Measurements from ENCODE around the gene CUBN. TPM values are rescaled to one million over a fixed set of nuclear protein-coding genes. Genes with fewer than 3 reads are reported as not detected.

The CUBN gene
- total and polyA plus RNA-seq, 2 of the 13 experiments (the other 11 are each of a cell fraction or from before 2014, with no cell fraction given): 0.27 to 0.32 TPM

DNA sequence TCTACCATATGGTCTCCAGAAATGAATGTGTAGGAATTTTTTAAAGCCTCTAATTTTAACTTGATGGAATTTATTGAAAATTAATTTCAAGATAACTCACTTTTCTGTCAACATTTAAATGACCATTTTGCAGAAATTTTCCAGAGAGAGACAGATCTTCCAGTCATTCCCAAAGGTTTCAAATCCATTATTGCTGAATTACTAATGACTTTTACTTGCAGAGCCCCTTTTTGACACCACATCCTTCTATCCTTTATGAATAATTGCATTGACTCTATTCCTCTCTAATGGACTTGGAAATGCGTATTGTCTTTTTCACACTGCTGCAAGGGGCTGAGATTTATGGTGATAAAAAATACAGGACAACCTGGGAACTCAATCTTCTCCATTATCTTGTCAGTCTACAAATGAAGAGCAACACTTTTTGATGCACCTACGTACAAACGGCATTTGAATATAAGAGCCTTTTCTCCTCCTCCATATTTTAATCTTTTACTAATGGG, 42.7 kb downstream of the CUBN start (continued):
- TF ChIP-seq, protein P1, sequence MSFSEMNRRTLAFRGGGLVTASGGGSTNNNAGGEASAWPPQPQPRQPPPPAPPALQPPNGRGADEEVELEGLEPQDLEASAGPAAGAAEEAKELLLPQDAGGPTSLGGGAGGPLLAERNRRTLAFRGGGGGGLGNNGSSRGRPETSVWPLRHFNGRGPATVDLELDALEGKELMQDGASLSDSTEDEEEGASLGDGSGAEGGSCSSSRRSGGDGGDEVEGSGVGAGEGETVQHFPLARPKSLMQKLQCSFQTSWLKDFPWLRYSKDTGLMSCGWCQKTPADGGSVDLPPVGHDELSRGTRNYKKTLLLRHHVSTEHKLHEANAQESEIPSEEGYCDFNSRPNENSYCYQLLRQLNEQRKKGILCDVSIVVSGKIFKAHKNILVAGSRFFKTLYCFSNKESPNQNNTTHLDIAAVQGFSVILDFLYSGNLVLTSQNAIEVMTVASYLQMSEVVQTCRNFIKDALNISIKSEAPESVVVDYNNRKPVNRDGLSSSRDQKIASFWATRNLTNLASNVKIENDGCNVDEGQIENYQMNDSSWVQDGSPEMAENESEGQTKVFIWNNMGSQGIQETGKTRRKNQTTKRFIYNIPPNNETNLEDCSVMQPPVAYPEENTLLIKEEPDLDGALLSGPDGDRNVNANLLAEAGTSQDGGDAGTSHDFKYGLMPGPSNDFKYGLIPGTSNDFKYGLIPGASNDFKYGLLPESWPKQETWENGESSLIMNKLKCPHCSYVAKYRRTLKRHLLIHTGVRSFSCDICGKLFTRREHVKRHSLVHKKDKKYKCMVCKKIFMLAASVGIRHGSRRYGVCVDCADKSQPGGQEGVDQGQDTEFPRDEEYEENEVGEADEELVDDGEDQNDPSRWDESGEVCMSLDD (CRISPR knock-in tag; IDR thresholded peaks at IDR 0.05; ENCODE audit: borderline replicate concordance): no peak
- TF ChIP-seq GFI1 (CRISPR knock-in tag; IDR thresholded peaks at IDR 0.05; ENCODE audit: borderline replicate concordance): no peak
- TF ChIP-seq, protein P2, sequence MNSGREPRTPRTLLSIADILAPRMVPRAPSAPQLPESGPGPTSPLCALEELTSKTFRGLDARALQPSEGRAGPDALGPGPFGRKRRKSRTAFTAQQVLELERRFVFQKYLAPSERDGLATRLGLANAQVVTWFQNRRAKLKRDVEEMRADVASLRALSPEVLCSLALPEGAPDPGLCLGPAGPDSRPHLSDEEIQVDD (CRISPR knock-in tag; IDR thresholded peaks at IDR 0.05; ENCODE audit: borderline replicate concordance): no peak

DNA sequence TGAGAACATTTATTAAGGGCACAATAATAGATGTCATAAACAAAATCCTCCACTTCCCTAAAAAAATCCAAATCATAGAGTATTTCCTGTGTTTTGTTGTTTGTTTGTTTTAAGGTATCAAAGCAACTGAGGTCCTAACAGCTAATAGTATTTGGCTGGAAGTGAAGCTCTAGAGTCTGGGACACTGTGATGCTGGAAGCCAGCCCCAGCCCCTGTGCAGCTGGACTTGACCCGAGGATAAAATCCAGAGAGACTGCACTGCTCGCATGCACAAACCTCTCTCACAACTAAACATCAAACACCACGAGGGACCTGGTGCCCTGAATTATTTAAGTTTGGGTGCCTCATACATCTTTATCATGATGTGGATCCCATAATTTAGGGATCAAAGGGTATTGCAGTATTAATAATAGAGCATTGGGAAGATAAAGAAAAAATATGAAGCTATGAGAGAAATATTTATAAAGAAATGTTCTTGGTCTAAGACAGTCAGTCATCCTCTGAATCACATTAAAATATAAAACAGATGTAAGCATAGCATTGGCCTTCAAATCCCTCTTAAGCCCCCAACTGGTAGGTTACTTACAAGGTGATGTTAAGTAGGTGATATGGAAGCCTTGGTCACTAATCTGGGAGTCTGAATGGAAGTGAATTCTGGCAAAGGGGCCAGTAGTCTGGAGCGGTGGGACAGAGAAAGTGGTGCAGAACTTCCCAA, 44.4 kb downstream of the CUBN start:
- ATAC-seq: no peak
- no peaks in the 10 kb centered on the region for H3K9me3 ChIP-seq (ENCODE audit: low read length)
- no peak overlapping the region for H3K4me3 ChIP-seq (replicated peaks in 1 of 3; ENCODE audit: insufficient read depth in 1 of 3, low read depth in 2 of 3, low read length in 3 of 3)
- TF ChIP-seq ZNF543 (CRISPR knock-in tag; IDR thresholded peaks at IDR 0.05): no peak
- TF ChIP-seq, protein P3, sequence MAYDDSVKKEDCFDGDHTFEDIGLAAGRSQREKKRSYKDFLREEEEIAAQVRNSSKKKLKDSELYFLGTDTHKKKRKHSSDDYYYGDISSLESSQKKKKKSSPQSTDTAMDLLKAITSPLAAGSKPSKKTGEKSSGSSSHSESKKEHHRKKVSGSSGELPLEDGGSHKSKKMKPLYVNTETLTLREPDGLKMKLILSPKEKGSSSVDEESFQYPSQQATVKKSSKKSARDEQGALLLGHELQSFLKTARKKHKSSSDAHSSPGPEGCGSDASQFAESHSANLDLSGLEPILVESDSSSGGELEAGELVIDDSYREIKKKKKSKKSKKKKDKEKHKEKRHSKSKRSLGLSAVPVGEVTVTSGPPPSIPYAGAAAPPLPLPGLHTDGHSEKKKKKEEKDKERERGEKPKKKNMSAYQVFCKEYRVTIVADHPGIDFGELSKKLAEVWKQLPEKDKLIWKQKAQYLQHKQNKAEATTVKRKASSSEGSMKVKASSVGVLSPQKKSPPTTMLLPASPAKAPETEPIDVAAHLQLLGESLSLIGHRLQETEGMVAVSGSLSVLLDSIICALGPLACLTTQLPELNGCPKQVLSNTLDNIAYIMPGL (CRISPR knock-in tag; IDR thresholded peaks at IDR 0.05; ENCODE audit: borderline replicate concordance in 1 of 2, low read depth in 1 of 2): no peak
- no peak for TF ChIP-seq STAT5B (CRISPR knock-in tag; IDR thresholded peaks at IDR 0.05)
- no peak for TF ChIP-seq RBFOX2 (IDR thresholded peaks at IDR 0.05; ENCODE audit: low read depth, low read length)
- no peak for TF ChIP-seq RELA (CRISPR knock-in tag; IDR thresholded peaks at IDR 0.05)
- no peak for TF ChIP-seq ISX (CRISPR knock-in tag; conservative IDR thresholded peaks at IDR 0.05)
- FAIRE-seq: no peak
- H3K4me2 ChIP-seq (ENCODE audit: low read depth, low read length): no peak overlapping the region
- intact Hi-C loops (cut with micrococcal nuclease; ENCODE audit: unreplicated experiment): no loop called here
- WGBS (ENCODE audit: low lambda C conversion rate): 57% methylated on average over 4 of the region's 4 CpGs
- in situ Hi-C loops (cut with HindIII; ENCODE audit: extremely low pct_ligation_motif_present, low pct_unique_long_range_greater_than_20kb): no loop called here
- DNase-seq (ENCODE audit: low spot score): no peak
- H3K36me3 ChIP-seq (replicated peaks in 1 of 2; ENCODE audit: control insufficient read depth in 1 of 2, insufficient read depth in 2 of 2, low read length in 2 of 2): no peaks in the 10 kb centered on the region
- H3K4me1 ChIP-seq (ENCODE audit: insufficient read depth, low read length): no peaks in the 10 kb centered on the region
- H3K79me2 ChIP-seq (ENCODE audit: insufficient read depth, low read length): no peaks in the 10 kb centered on the region
- no peaks in the 10 kb centered on the region for H4K20me1 ChIP-seq (ENCODE audit: insufficient read depth, low read length)
- H2AFZ ChIP-seq (ENCODE audit: low read length): no peak overlapping the region
- CTCF ChIA-PET (ENCODE audit: low intra/inter-chr PET ratio, low total read pairs): no interaction called here
- H3K9ac ChIP-seq (ENCODE audit: insufficient read depth, low read depth, low read length): no peak overlapping the region
- no peak overlapping the region for H3K27ac ChIP-seq (ENCODE audit: extremely low read length, insufficient read depth, low read length)
- POLR2A ChIA-PET: no interaction called here
- H3K27me3 ChIP-seq (ENCODE audit: control insufficient read depth in 1 of 2, insufficient read depth in 2 of 2, low read length in 2 of 2): no peaks in the 10 kb centered on the region; a peak in 1 of 5 replicates
- BruUV-seq (replicated peaks): no TSS peak
